Right lobe of liver (tissue), 6 donors: ENCODE results near the gene EPHA1. TPM values are rescaled to one million over a fixed set of nuclear protein-coding genes. Genes with fewer than 3 reads are reported as not detected.

ENCODE experiments used
- ATAC-seq, 4 donors: fragments of 200-7000 bp; cut with Tn5 transposase; one replicate each; pipeline ENCODE4 v1.9.1; 2020; ENCODE audit warnings: mild to moderate bottlenecking in 4 of 4, moderate library complexity in 4 of 4
- DNase-seq, 3 donors: peaks; one replicate each; pipeline ENCODE4 v3.0.0-alpha.2; 2020
- H3K27ac ChIP-seq, 3 donors: fragments of 200-600 bp; one replicate each; pipeline ENCODE4 v1.8.0; 2022
- H3K27me3 ChIP-seq, 2 donors: fragments of 200-600 bp; one replicate each; pipeline ENCODE4 v1.8.0; 2022
- H3K36me3 ChIP-seq, 4 donors: fragments of 200-600 bp; sonication (generic) in 1 of 4; one replicate each; pipeline versions ENCODE4 v1.5.1 to v1.8.0; 2017 to 2022; ENCODE audit warnings: control low read depth in 1 of 4
- H3K4me1 ChIP-seq, 4 donors: fragments of 200-600 bp; sonication (generic) in 1 of 4; one replicate each; pipeline versions ENCODE4 v1.5.1 to v1.8.0; 2017 to 2022; ENCODE audit warnings: control low read depth in 1 of 4
- H3K4me3 ChIP-seq, 3 donors: fragments of 200-600 bp; one replicate each; pipeline ENCODE4 v1.8.0; 2022
- H3K9me3 ChIP-seq, 4 donors: fragments of 200-600 bp; sonication (generic) in 1 of 4; one replicate each; pipeline versions ENCODE4 v1.5.1 to v1.8.0; 2017 to 2022; ENCODE audit warnings: control low read depth in 1 of 4
- CTCF ChIP-seq, 4 donors: fragments of 200-600 bp in 3 of 4; fragments of 450-650 bp in 1 of 4; IDR thresholded peaks; one replicate each; pipeline versions ENCODE4 v1.5.1 to v1.8.0; 2016 to 2022; ENCODE audit warnings: antibody characterized with exemption in 4 of 4, mild to moderate bottlenecking in 2 of 4
- POLR2A ChIP-seq: fragments of 450-650 bp; IDR thresholded peaks from one replicate; pipeline ENCODE4 v1.6.1; 2017; ENCODE audit warnings: antibody characterized with exemption, mild to moderate bottlenecking
- WGBS: methylation state at CpG from one replicate; pipeline ENCODE4 v1.1.6; 2018; ENCODE audit warnings: low coverage, low lambda C conversion rate; ENCODE audit not compliant: insufficient coverage; ENCODE audit errors: missing lambda C conversion rate; 5-methylcytosine and 5-hydroxymethylcytosine counted together
- intact Hi-C, 2 donors: fragments of 100-400 bp; cut with DNase I; formaldehyde crosslinking; loops; one replicate each; pipeline versions ENCODE4 v1.11.2 to v1.14.1; 2022
- long read RNA-seq: library from polyadenylated mRNA; unstranded; transcript quantifications from one replicate; pipeline ENCODE4 v2.0.0, GENCODE V29; 2019
- total RNA-seq, 6 experiments: library from RNA; depleted of rRNA in 2 of 6; stranded (reverse); fragments of >200 nt in 2 of 6; fragmentation: NEBNext Ultra II Directional in 3 of 6; extraction: Animal tissue kit (Norgen Biotek cat#: 25700) in 3 of 6; gene quantifications; one replicate each; pipeline versions ENCODE4 v1.1.0 to v1.2.4, GENCODE V29; 2016 to 2023
- donor health status: DM: no; HTN: yes; CAD: no.
- donor health status: DM: no; HTN: no; CAD: no.
- donor health status: DM: no; HTN: no; CAD: no.
- donor health status: DM: no; HTN: yes; CAD: no.
- donor health status: DM: no; HTN: yes; CAD: no.

The EPHA1 gene
- total RNA-seq = 10 to 100 TPM; 12.6 to 41.3 (median 16.5) TPM
- long read RNA-seq, partial matches to known transcripts = 0 of 2 reads
- long read RNA-seq, other reads (novel, unspliced or antisense) = 0 of 2 reads

GRCh38 chr7:143408686-143409561 is at the start of gene EPHA1:
Gene EPHA1, minus strand, starts transcription at chr7:143408856. Its CDS starts 51 bp downstream, at chr7:143408805.
- TF ChIP-seq CTCF (IDR thresholded peaks at IDR 0.05) (peak; percentile 20 to 32 (median 23)), POLR2A (no peak)
- Histone ChIP-seq H3K27me3 (no peaks in the 10 kb centered on the region), H3K9me3 (no peaks in the 10 kb centered on the region), H3K4me1 (peaks cover 0 to 16% (median 2%) of the 10 kb centered on the region in 4 donors), H3K36me3 (no peaks in the 10 kb centered on the region), H3K4me3 (peak within 1 kb of the TSS; percentile 49 to 68 (median 66)), H3K27ac (peak within 1 kb of the TSS in 1 of 3 donors; percentile 43)
- 4% methylated on average over 16 of the region's 39 CpGs for WGBS
- peak; percentile 79 to 86 (median 82) for ATAC-seq
- peak; percentile 60 to 74 (median 70) for DNase-seq
- intact Hi-C loops = no loop called here

DNA sequence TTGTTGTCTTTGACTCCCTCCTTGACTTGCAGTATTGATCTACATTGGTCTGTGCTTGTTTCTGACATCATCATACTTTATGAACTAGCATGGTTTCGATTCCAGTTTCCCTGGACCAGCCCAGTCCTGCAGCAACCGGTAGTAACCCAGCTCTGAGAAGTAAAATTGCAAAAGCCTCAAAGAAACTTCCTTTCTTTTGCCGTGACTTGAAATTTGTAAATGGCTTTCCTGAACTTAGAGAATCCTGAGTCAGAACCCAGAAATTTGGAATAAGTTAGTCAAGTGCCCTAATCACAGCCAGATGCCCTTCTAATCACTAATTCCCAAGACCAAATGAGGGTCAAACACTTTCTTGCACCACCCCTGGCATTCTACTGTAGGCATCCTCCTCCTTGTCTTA is 49.6 kb upstream of the EPHA1 start:
- Histone ChIP-seq H3K27ac (no peak overlapping the region), H3K27me3 (no peaks in the 10 kb centered on the region), H3K4me1 (no peaks in the 10 kb centered on the region), H3K9me3 (no peaks in the 10 kb centered on the region), H3K4me3 (no peak overlapping the region), H3K36me3 (no peaks in the 10 kb centered on the region)
- DNase-seq (no peak), ATAC-seq (peak in 3 of 4 donors; percentile 33 to 64 (median 46))
- TF ChIP-seq CTCF (IDR thresholded peaks at IDR 0.05) (no peak), POLR2A (no peak)
- intact Hi-C loops = no loop called here
- WGBS = 75% methylated on average over 3 of the region's 3 CpGs

DNA sequence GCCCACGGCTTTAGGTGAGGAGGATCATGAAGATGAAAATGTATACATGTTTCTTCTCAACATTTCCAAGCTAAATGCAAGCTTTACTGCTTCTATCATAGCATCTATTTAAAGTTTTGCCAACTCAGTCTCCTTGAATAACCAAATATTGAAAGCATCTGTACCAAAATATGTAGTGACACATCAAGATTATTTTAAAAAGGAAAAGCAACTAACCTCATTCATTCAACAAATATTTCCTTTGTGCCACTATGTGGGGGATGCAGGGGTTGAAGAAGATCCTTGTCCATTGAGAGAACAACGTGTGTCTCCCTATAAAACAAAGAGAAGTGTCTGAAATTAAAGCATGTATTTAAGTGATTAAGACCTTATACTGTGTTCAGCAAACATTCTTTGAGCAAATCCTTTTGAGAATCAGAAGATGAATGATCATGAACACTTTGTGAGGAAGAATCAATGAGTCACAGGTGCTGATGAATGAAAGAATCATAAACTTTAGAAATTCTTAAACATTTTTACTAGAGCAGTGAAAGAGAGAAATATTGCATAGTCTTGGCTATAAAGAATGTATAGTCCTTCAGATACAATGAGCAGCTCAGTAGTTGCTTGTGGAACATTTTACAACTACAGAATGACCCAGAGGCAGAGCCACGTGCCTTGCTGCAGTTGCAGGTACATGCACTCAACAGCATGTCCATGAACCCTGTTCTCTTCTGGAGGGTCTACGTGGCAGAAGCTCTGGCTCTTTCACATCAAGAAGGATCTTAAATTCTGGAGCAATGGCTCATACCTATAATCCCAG is 48.5 kb upstream of the EPHA1 start:
- no peak overlapping the region for H3K4me3 ChIP-seq
- TF ChIP-seq POLR2A (no peak), CTCF (IDR thresholded peaks at IDR 0.05) (no peak)
- no peak for ATAC-seq
- no peaks in the 10 kb centered on the region for H3K9me3 ChIP-seq
- 71% methylated on average over 2 of the region's 4 CpGs for WGBS
- no peaks in the 10 kb centered on the region for H3K4me1 ChIP-seq
- no peak overlapping the region for H3K27ac ChIP-seq
- no peaks in the 10 kb centered on the region for H3K27me3 ChIP-seq
- no peaks in the 10 kb centered on the region for H3K36me3 ChIP-seq
- intact Hi-C loops = no loop called here
- DNase-seq = no peak

DNA sequence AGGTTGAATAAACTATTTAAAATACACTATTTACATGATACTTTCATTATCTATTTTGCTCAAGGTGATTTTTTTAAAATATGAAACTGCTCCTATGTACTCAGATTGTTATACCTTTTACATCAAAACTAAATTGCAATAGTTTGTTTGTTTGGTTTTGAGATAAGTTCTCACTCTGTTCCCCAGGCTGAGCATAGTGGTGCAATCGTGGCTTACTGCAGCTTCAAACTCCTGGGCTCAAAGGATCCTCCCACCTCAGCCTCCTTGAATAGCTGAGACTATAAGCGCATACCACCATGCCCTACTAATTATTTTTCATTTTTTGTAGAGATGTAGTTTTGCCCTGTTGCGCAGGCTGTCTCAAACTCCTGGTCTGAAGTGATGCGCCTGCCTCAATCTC is 47.3 kb upstream of the EPHA1 start:
- DNase-seq = no peak
- TF ChIP-seq POLR2A (no peak), CTCF (IDR thresholded peaks at IDR 0.05) (no peak)
- no peaks in the 10 kb centered on the region for H3K9me3 ChIP-seq
- no peaks in the 10 kb centered on the region for H3K4me1 ChIP-seq
- ATAC-seq = no peak
- H3K36me3 ChIP-seq = no peaks in the 10 kb centered on the region
- H3K4me3 ChIP-seq = no peak overlapping the region
- intact Hi-C loops = no loop called here
- H3K27me3 ChIP-seq = no peaks in the 10 kb centered on the region
- H3K27ac ChIP-seq = no peak overlapping the region
- 77% methylated on average over 3 of the region's 4 CpGs for WGBS
